Measurements from ENCODE around the gene ZNF292.
"Not testable (repeated sequence)": the region's sequence is repeated elsewhere in the genome, so short reads cannot be mapped to it uniquely, and the experiment has no call there.

The ZNF292 gene

DNA sequence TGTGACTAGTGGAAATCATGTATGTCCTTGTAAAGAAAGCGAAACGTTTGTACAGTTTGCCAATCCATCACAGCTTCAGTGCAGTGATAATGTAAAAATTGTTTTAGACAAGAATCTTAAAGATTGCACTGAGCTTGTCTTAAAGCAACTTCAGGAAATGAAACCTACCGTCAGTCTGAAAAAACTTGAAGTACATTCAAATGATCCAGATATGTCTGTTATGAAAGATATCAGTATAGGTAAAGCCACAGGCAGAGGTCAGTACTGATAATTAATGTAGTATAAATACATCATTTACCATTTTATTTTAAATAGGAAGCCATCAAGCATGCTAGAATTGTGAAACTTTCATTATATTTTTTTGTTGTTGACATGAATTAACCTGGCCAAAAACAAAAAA is 106.2 kb downstream of the ZNF292 start:
- DNase-seq (ENCODE audit: insufficient read length, low spot score) (no peak), FAIRE-seq (no peak)

DNA sequence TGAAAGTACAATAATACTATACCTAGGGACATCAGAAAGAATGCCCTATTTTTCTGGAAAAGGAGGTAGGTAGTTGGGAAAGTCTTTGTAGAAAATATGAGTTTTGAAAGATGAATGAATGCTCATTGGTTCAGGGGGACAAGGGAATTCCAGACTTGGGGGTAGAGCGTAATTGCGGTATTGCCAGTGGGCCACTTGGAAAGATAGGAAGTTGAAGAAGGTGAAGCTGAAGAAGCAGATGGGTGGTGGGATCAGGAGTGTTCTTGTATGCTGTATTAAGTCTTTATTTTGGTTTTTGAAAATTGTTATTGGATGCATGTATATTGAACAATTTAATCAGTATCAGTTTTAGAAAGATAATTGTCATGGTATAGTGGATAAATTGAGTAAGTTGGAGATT is 109.1 kb downstream of the ZNF292 start:
- no peak for DNase-seq (ENCODE audit: insufficient read length, low spot score)
- no peak for FAIRE-seq

DNA sequence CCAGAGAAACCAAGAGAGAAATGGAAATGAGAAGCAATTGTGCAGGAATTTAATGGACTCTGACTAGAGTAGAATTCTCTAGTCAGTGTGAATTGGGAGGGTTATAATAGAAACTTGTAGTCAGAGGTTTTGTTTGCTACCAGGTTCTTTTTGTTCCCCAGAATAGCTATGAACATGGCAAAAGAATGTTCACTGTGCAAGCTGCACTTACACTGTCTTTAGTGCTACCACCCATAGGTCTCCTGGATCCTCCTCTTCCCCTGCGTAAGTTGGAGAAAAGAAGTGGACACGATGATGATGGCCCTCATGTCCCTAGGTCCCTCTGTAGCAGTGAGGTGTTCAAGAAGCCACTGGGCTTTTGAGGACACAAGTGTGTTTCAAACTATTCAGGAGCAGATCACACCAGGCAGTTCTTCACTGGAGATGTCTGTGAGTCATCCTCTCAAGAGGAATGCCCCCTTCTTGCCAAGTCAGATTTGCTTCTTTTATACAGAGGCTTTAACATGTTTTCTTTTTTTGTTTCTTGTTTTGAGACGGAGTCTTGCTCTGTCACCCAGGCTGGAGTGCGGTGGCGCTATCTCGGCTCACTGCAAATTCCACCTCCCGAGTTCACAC is 119.4 kb downstream of the ZNF292 start:
- FAIRE-seq = no peak
- no peak for DNase-seq (ENCODE audit: insufficient read length, low spot score)

DNA sequence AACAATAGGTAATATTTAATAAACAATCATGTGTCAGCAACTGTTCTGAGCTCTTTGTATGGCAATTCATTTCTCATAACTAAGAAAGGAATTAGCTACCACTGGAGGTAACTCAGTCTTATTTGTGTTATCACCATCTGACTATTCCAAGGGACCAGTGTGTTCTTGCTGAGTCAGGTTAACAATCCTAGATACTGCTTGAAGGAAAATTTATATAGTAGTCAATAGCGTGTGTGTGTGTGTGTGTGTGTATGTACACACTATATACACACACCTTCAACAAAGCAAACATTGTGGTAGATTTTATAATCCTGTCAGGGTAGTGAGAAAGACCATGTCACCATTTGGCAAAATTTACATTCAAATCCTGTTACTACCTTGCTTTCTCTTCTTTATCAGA is 121.3 kb downstream of the ZNF292 start:
- FAIRE-seq (no peak), DNase-seq (ENCODE audit: insufficient read length, low spot score) (no peak)

DNA sequence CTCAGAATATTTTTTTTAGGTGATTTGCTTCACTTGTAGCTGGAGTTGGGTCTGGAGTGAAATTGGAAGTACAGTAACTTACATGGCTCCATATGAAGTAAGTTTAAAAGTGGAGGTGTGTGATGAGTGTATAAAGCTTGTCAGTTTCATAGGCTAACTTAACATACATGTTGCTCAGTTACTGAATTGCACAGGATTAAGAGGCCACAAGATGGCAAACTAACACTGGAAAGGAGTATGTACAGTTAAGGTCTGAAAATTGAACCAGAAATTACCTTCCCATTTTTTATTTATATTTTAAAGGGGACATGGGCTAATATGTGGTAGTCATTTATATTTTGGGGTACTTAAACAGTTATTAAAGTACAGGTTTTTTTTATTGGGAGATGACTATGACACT is 121.8 kb downstream of the ZNF292 start:
- DNase-seq (ENCODE audit: insufficient read length, low spot score) (no peak), FAIRE-seq (no peak)

DNA sequence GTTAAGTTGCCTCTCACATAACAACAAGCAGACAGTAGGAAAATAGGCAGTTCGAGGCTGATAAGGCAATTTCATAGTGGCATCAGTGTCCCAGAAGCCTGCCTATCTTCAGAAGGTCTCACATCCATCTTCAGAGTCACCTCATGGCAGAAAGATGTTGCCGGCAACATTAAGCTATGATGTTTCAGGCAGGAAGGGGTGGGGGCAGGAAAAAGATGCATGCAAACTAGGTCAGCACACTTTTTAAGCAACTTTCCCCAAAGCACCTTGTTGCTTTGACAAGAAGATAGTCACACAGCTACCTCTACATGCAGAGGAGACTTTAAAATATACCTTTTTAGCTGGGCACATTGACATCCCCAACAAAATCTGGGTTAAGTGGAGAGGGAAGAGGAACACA is 123.8 kb downstream of the ZNF292 start:
- no peak for FAIRE-seq

DNA sequence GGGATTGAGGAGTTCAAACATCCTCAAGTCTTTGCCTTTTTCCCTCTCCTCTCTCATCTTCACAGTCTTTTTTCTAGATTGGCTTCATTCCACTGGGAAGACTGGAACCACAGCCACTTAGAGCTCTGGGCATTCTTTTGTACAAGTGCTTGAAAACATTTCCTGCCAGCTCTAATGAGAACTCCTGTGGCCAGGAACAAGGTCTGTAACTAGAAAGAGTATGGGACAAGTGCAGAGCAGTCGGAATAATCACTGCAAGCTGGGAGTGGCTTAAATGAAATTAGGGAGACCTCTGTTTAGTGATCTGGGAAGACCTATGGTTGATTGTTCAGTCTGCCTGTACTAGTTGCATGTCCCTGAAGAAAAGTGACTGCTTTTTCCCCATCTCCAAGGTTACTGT is 126.1 kb downstream of the ZNF292 start:
- DNase-seq (ENCODE audit: insufficient read length, low spot score) (no peak), FAIRE-seq (no peak)

More for the DNA sequence above, 123.8 kb downstream of the ZNF292 start:
- no peak for DNase-seq (ENCODE audit: insufficient read length, low spot score)

DNA sequence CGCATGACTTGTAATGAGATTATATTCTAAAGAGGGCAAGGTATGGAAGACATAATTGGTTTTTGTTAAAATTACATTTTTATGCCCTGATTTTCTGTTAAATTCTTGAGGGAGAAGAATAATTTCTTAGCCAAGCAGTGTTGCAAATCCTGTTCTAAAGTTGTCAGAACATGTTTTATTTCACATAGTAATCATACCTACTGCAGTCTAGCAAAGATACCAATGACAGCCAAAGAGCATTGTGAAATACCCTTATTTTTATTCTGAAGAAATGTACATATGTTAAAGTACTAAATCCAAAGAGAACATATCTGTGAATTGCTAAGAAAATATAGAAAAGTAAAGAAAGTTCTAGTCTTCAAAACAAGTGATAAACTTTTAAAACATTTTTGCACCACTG is 127.4 kb downstream of the ZNF292 start:
- no peak for DNase-seq (ENCODE audit: insufficient read length, low spot score)
- FAIRE-seq = no peak

DNA sequence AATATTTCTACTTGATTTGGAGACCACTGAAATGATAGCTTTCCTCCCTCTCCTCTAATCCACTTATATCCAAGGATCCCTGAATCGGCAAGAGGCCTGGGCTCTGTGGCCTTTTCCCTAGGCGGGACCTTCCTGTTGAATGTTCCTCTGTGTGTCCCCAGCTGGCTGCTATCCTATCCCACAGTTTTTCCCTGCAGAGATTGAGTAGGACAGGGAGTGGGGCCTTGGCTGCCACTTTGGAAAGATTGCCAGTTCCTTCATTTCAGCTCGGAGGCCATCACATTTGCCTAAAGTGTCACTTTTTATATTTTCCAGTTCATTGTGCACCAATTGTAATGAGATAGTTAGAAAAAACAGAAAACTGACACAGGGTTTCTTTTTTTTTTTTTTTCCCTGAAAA is 128.1 kb downstream of the ZNF292 start:
- DNase-seq (ENCODE audit: insufficient read length, low spot score) (no peak), FAIRE-seq (no peak)

DNA sequence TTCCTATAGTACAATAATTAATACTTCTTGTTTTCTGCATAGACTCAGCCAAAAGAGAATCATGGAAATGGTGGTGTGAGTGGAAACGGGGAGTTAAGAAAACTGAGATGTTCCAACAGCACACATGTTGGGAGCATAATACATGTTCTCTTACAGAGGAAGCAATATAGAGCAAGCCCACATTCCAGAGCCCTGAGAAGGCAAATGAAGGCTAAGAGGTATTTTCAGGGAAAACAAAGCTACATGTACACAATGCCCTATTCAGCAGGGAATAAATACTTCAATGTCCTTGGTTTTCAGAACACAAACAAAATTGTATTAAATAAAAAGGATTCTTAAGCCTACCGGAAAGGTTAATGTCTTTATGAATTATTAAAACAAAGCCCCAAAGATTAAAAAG is 131.9 kb downstream of the ZNF292 start:
- DNase-seq (ENCODE audit: insufficient read length, low spot score) (no peak), FAIRE-seq (no peak)

DNA sequence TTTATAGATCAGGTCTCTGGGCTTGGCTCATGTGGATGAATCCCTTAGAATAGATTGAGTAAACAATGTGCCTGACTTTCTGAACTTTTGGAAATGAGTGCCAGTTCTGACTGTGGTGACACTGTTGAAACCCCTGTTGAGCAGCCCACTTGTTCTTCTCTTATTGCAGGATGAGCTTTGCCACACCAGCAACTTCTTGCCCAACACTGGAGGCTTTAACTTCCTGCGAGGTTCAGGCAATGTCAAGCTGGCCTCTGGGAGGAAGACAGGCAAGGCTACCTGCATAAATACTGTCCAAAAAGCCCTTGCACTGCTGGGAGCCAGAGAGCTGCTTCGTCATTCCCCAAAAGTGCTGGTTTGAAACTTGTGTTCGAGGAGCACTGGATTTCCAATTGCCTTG is 134.2 kb downstream of the ZNF292 start:
- FAIRE-seq = no peak

DNA sequence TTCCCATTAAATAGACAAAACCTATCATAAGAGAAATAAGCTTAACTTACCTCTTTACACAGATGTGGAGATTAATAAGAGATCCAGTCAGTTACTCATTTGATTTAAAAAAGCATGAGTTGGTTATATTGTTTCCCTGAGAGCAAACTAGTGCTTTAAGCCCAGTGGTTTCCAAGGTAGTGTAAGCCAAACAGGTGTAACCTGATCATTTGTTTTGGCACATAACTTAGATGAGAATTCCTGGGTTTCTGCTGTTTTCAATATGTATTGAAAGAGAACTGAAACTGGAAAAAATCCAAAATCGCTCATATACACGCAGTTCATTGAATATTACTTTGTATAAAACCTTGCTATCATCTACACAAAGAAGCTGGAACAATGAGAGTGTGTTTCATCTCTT is 136.5 kb downstream of the ZNF292 start:
- FAIRE-seq (no peak), DNase-seq (ENCODE audit: insufficient read length, low spot score) (no peak)

More for the DNA sequence above, 134.2 kb downstream of the ZNF292 start:
- DNase-seq (ENCODE audit: insufficient read length, low spot score) = no peak

DNA sequence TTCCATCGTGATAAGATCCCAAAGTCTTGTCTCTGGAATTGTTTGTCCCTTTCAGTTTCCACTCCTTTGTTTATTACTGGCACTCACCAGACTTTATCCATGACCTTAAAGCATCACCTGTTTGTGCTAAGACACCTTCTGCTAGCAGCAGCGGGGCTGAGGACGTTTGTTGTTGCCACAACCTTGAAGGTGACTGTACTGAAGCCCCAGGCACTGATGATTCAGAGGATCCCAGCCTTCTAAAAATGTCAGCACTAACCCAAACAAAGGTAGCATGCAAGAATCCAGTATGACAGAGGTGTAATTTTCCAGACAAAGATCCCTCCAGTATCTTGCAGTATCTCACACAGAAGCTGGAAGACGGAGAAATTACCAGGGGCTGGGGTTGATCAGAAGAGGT is 138.2 kb downstream of the ZNF292 start:
- no peak for FAIRE-seq
- no peak for DNase-seq (ENCODE audit: insufficient read length, low spot score)

DNA sequence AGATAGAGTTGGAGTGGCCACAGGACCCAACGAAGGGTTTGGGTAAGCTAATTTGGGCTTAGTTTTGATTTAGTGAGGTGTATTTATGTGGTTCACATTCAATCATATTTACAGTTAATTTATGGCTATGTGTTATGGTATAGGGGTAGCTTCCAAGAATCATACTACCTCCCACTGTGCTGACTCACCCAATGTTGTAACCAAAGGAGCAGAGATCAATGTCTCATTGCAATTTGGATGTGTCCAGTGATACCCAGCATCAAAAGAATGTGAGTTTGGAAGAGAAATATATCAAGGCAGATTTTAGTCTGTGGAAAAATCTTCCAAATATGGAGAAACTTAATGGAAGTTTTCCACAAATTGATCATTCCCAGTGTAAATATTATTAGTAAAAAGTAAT is 141.8 kb downstream of the ZNF292 start:
- DNase-seq (ENCODE audit: insufficient read length, low spot score) (no peak), FAIRE-seq (no peak)

DNA sequence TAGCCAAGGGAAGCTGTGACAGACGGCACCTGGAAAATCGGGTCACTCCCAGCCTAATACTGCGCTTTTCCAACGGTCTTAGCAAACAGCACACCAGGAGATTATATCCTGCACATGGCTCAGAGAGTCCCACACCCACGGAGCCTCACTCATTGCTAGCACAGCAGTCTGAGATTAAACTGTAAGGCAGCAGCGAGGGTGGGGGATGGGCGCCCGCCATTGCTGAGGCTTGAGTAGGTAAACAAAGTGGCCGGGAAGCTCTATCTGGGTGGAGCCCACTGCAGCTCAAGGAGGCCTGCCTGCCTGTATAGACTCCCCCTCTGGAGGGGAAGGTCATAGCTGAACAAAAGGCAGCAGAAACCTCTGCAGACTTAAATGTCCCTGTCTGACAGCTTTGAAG is 145.9 kb downstream of the ZNF292 start:
- FAIRE-seq; DNase-seq (ENCODE audit: insufficient read length, low spot score): not testable (repeated sequence)

DNA sequence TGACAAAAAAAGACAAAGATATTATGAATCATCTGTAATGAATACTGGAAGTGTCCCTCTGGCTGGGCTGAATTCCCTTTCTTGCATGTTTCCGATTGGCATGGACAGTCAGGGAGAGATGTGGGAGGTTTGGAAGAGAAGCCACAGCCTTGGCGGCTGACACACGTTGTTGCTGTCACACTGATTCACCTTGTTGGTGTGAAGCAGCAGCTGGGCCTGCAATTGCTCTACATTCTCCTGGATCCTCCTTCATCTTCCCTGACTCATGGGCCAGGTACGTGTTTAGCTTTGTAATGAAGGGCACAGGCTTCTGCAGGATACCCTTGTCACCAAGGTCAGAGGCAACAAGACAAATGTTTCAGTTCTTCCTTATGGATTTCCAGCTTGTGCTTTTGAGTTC is 153.6 kb downstream of the ZNF292 start:
- FAIRE-seq (no peak), DNase-seq (ENCODE audit: insufficient read length, low spot score) (no peak)

DNA sequence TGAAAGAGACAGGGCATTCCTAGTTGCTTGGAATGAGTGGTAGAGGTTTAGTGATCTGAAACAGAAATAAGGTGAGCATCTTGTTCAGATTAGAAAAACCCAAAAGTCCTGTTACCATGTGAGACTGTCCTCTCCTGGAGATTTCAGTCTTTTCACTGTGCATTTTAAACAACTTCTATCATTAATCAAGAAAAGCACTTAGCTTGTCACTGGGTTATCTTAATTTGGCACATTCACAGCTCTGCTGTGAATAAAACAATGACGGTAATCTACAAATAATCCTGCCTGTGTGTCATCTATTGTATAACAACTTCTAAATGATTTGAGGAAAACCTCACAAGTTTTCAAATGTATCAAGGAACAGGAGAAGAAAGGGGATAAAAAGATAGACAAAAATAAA is 157.5 kb downstream of the ZNF292 start:
- no peak for DNase-seq (ENCODE audit: insufficient read length, low spot score)
- no peak for FAIRE-seq
